ENCODE results near the gene BCL3.

BCL3 gene

DNA sequence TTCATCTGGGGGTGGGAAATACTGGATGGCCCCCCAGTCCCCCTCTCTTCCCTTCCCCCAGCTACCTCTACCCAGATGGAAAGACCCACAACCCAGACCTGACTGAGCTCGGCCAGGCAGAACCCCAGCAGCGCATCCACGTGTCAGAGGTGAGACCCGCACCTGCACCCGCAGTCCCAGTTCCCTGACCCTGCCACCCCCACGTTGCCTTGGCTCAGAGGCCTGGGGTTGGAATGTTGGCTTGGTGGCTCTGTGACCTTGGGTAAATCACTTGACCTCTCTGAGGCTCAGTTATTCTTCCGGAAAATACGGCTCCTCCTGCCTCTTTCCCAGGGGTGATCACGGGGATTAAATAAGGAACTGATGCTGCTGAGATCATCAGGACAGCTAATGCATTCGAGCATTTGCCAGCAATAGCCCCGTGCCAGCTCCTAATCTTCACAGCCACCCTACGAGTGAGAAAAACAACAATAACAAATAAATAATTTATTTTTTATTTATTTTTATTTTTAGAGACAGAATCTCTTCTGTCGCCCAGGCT lies 41.5 kb downstream of the BCL3 start:
- TF ChIP-seq ZFX (IDR thresholded peaks at IDR 0.05): no peak
- TF ChIP-seq, protein P1, sequence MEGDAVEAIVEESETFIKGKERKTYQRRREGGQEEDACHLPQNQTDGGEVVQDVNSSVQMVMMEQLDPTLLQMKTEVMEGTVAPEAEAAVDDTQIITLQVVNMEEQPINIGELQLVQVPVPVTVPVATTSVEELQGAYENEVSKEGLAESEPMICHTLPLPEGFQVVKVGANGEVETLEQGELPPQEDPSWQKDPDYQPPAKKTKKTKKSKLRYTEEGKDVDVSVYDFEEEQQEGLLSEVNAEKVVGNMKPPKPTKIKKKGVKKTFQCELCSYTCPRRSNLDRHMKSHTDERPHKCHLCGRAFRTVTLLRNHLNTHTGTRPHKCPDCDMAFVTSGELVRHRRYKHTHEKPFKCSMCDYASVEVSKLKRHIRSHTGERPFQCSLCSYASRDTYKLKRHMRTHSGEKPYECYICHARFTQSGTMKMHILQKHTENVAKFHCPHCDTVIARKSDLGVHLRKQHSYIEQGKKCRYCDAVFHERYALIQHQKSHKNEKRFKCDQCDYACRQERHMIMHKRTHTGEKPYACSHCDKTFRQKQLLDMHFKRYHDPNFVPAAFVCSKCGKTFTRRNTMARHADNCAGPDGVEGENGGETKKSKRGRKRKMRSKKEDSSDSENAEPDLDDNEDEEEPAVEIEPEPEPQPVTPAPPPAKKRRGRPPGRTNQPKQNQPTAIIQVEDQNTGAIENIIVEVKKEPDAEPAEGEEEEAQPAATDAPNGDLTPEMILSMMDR (conservative IDR thresholded peaks at IDR 0.05): no peak
- H3K27ac ChIP-seq: no peak overlapping the region

DNA sequence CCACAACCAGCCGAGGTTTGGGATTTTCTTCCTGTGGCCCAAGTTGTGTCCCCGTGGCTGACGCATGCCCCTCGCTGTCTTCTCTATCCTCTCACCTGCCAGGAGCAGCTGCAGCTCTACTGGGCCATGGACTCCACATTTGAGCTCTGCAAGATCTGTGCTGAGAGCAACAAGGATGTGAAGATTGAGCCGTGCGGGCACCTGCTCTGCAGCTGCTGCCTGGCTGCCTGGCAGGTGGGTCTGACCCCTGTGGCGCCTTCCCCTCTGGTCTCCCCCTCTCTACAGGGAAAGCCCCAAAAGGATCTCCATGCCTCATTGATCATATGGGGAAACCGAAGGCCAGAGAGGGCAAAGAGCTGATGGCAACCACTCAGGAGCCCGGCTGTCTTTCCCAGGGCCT lies 43.8 kb downstream of the BCL3 start:
- H3K27ac ChIP-seq: no peak overlapping the region
- TF ChIP-seq, protein P1 (conservative IDR thresholded peaks at IDR 0.05): no peak
- no peak for TF ChIP-seq ZFX (IDR thresholded peaks at IDR 0.05)

DNA sequence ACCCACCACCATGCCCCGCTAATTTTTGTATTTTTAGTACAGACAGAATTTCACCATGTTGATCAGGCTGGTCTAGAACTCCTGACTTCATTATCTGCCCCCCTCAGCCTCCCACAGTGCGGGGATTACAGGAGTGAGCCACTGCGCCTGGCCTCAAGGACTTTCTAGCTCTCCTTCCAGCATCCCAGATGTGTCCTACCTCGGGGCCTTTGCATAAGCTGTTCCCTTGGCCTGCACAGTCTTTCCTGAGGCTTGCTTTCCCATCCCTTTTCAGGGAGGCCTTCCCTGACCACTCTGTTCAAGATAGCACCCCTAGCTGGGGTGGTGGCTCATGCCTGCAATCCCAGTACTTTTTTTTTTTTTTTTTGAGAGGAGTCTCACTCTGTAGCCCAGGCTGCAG lies 46.1 kb downstream of the BCL3 start:
- TF ChIP-seq ZFX (IDR thresholded peaks at IDR 0.05): no peak
- TF ChIP-seq, protein P1 (conservative IDR thresholded peaks at IDR 0.05): no peak
- no peak overlapping the region for H3K27ac ChIP-seq

DNA sequence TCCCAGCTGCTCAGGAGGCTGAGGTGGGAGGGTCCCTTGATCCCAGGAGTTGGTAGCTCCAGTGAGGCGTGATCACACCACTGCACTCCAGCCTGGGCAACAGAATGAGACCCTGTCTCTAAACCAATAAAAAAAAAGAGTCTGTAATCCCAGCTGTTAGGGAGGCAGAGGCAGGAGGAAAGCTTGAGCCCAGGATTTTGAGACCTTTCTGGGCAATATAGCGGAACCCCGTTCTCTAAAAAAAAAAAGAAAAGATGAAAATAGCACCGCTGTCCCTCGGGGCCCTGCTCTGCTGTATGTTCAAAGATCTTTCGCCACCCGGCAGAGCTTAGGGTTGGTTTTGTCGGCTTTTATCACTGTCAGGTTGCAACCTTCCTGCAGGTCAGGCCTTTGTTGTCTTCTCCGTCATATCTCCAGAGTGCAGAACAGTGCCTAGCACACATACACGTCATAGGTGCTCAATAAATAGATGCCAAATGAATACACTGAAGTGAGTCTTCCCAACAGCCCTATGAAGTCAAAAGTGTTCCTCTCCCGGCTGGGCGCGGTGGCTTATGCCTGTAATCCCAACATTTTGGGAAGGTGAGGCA lies 47.0 kb downstream of the BCL3 start:
- H3K27ac ChIP-seq: peak overlapping the region; percentile 76
- TF ChIP-seq, protein P1 (conservative IDR thresholded peaks at IDR 0.05): no peak
- no peak for TF ChIP-seq ZFX (IDR thresholded peaks at IDR 0.05)

DNA sequence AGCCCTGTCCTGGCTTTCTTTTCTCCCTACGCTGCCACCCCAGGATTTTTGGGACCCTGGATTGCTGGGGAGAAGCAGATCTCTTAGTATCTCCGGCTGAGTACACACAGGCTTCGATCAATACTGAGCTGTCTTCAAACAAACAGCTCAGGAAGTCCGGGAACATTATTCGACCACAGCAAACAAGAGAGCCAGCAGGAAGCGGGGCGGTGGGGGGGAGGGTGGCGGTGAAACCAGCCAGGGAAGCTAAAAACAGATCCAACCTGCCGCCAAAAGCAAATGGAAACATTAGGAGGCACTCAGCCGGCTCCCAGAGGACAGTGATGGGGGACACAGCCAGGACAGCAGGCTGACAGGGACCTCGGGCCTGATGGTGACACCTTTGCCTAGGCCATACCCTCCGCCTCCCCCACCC lies 48.2 kb downstream of the BCL3 start:
- peak overlapping the region; percentile 76 for H3K27ac ChIP-seq
- no peak for TF ChIP-seq ZFX (IDR thresholded peaks at IDR 0.05)
- TF ChIP-seq, protein P1 (conservative IDR thresholded peaks at IDR 0.05): no peak

GRCh38 chr19:44799627-44800346 lies 51.3 kb downstream of the BCL3 start:
- TF ChIP-seq ZFX (IDR thresholded peaks at IDR 0.05): no peak
- TF ChIP-seq, protein P1 (conservative IDR thresholded peaks at IDR 0.05): no peak
- H3K27ac ChIP-seq: no peak overlapping the region; the same call in 1 of the 2 replicates

GRCh38 chr19:44800461-44800860 lies 52.0 kb downstream of the BCL3 start:
- TF ChIP-seq, protein P1 (conservative IDR thresholded peaks at IDR 0.05): peak; percentile 65
- no peak for TF ChIP-seq ZFX (IDR thresholded peaks at IDR 0.05)
- no peak overlapping the region; the same call in 1 of the 2 replicates for H3K27ac ChIP-seq

Data from C4-2B (cell line).